Measurements from ENCODE around the gene NXN. TPM values are rescaled to one million over a fixed set of nuclear protein-coding genes. Genes with fewer than 3 reads are reported as not detected.

The NXN gene
- total and polyA plus RNA-seq, 9 donors, result 5.5 to 34.8 (median 28.4) TPM

- DNase-seq, result peak; percentile 73 to 83 (median 79)
- Histone ChIP-seq H3K36me3 (no peaks in the 10 kb centered on the region), H3K4me3 (peak overlapping the region; percentile 79), H3K27me3 (no peaks in the 10 kb centered on the region), H3K4me1 (ENCODE audit: insufficient read depth) (peaks cover 1% of the 10 kb centered on the region), H3K27ac (peak overlapping the region in 1 of 2 donors; percentile 54), H3K9me3 (no peaks in the 10 kb centered on the region)
- TF ChIP-seq EP300 (IDR thresholded peaks at IDR 0.05), result no peak
- peak; percentile 33 to 83 (median 75) for TF ChIP-seq CTCF (IDR thresholded peaks at IDR 0.05)
- no peak for TF ChIP-seq POLR2A (IDR thresholded peaks at IDR 0.05)
- intact Hi-C loops (cut with DNase I), result loop anchor here (2.0 to 5.0 kb wide), 6 partner anchors 103 to 198 kb away; partner anchors contain the start of genes GLOD4 (in 1 of the 4) and MRM3 (in 1 of the 4)
- 18 to 27% (median 24%) methylated on average over 43 of the region's 43 CpGs for WGBS, 3 donors
These were observed 1.1 kb upstream of the NXN start for GRCh38 chr17:980406-981291.

GRCh38 chr17:979212-979538, 401 bp downstream of the NXN start:
- Histone ChIP-seq H3K4me3 (peak overlapping the region; percentile 79), H3K9me3 (no peaks in the 10 kb centered on the region), H3K4me1 (ENCODE audit: insufficient read depth) (peaks cover 1% of the 10 kb centered on the region), H3K27me3 (no peaks in the 10 kb centered on the region), H3K36me3 (no peaks in the 10 kb centered on the region), H3K27ac (peak overlapping the region in 1 of 2 donors; percentile 12)
- WGBS, 3 donors, result 0 to 1% (median 0%) methylated on average over 4 to 36 of the region's 42 CpGs
- intact Hi-C loops (cut with DNase I), result loop anchor here in 2 of 4 donors (2.0 to 5.0 kb wide), 2 partner anchors 77 to 100 kb away; no protein-coding TSS in a partner anchor
- no peak for DNase-seq
- TF ChIP-seq EP300 (IDR thresholded peaks at IDR 0.05) (no peak), CTCF (IDR thresholded peaks at IDR 0.05) (no peak), POLR2A (IDR thresholded peaks at IDR 0.05) (no peak)

GRCh38 chr17:978103-979093, 1.2 kb downstream of the NXN start:
- intact Hi-C loops (cut with DNase I), result loop anchor here in 2 of 4 donors (2.0 to 5.0 kb wide), 2 partner anchors 76 to 100 kb away; no protein-coding TSS in a partner anchor
- Histone ChIP-seq H3K4me3 (peak overlapping the region; percentile 79), H3K36me3 (no peaks in the 10 kb centered on the region), H3K4me1 (ENCODE audit: insufficient read depth) (peaks cover 1% of the 10 kb centered on the region), H3K9me3 (no peaks in the 10 kb centered on the region), H3K27ac (peak overlapping the region in 1 of 2 donors; percentile 52), H3K27me3 (no peaks in the 10 kb centered on the region)
- peak in 4 of 5 donors; percentile 40 to 65 (median 59) for DNase-seq
- 2 to 3% (median 2%) methylated on average over 42 to 72 of the region's 72 CpGs for WGBS, 3 donors
- TF ChIP-seq POLR2A (IDR thresholded peaks at IDR 0.05) (no peak), CTCF (IDR thresholded peaks at IDR 0.05) (no peak), EP300 (IDR thresholded peaks at IDR 0.05) (no peak)

GRCh38 chr17:977166-977565, 2.4 kb downstream of the NXN start:
- H3K27me3 ChIP-seq, result no peaks in the 10 kb centered on the region
- TF ChIP-seq EP300 (IDR thresholded peaks at IDR 0.05), result no peak
- TF ChIP-seq POLR2A (IDR thresholded peaks at IDR 0.05), result no peak
- no peak for TF ChIP-seq CTCF (IDR thresholded peaks at IDR 0.05)
- DNase-seq, result no peak
- H3K36me3 ChIP-seq, result no peaks in the 10 kb centered on the region
- no peak overlapping the region for H3K27ac ChIP-seq
- H3K4me1 ChIP-seq (ENCODE audit: insufficient read depth), result peaks cover 1% of the 10 kb centered on the region
- intact Hi-C loops (cut with DNase I), result loop anchor here in 1 of 4 donors (5.0 kb wide), 1 partner anchor 75 kb away; no protein-coding TSS in a partner anchor
- no peak overlapping the region for H3K4me3 ChIP-seq
- WGBS, 3 donors, result 40 to 56% (median 54%) methylated on average over 6 of the region's 6 CpGs
- no peaks in the 10 kb centered on the region for H3K9me3 ChIP-seq

All from ovary (tissue), 9 donors.